Stimulated activated CD4-positive, alpha-beta T cell treated with anti-CD3 and anti-CD28 coated beads, Interleukin-4, amount 100 ng/mL, for 4 hours (primary cell): ENCODE measurements around the gene RFPL4A.
"Not testable (repeated sequence)": the region's sequence is repeated elsewhere in the genome, so short reads cannot be mapped to it uniquely, and the experiment has no call there.

Experiments
- DNase-seq, 2 experiments: peaks; one replicate each; pipeline ENCODE4 v3.0.0-alpha.2; 2020

Gene RFPL4A

DNA sequence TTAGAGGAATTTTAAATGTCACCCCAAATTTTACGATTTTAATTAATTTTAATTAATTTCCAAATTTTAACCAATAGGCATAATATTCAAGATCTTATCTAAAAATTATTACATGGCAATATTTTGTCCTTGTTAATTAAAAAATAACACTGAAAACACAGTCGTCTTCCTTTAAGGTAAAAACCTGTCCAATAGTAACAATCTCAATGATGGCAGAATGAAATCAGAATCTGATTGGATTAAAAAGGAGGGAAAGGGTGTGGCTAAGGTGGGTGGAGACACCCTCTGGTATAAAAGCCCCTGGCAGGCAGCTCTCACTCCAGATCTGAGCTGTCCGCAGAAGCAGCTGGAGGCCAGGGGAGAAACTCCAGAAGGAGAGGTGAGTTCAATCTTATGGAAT lies at the start of gene RFPL4A:
RFPL4A (plus strand) TSS at position 301 of the 400 bp plus-strand sequence. CDS start 2,704 bp downstream, outside the sequence.
- not testable (repeated sequence) for DNase-seq

DNA sequence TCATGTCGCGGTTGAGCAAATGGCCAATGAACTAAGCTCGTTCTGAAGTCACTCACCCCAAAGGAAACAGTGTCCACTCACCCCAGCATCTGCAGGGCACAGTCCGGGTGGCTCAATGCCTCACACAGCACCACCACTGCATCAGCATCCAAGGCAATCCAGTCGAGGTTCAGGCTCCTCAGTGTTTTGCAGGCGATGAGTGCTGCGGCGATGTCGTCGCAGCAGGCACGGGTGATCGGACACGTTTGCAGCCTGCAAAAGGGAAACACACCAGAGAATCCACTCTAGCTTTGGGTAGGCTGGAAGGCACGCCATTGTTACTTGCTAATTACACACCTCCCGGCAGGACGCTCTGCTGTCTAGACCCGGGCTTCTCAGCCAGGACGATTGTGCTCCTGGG lies 47.2 kb upstream of the RFPL4A start:
- no peak for DNase-seq

DNA sequence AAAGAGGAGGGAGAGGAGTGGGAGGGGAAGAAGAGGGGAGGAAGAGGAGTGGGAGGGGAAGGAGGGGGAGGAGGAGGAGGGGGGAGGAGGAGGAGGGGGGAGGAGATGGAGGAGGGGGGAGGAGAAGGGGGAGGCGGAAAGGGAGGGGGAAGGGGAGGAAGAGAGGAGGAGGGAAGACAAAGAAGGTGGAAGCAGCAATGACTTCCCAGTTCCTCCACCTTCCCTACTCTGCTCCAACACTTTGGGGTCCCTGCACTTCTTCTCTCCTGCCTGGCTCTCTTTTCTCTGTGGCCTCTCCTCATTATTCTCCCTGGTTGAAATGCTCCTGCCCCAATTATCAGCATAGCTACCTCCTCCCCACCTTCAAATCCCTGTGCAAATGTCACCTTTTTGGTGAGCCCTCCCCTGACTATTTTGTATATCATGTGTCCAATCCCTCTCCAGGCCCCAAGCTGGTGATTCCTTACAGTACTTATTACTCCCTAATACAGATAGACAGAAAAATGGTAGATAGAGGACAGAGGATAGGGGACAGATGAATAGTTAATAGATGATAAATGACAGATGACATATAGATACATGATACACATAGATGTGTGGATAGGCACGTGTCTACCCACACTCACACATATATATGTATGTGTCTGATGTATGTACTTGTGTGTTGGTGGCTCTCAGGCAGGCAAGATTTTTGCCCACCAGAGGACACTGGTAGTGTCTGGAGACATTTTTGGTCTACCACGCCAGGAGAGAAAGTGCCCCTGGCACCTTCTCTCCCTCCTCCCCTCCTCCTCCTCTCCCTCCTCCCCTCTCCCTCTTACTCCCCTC lies 45.9 kb upstream of the RFPL4A start:
- no peak for DNase-seq

DNA sequence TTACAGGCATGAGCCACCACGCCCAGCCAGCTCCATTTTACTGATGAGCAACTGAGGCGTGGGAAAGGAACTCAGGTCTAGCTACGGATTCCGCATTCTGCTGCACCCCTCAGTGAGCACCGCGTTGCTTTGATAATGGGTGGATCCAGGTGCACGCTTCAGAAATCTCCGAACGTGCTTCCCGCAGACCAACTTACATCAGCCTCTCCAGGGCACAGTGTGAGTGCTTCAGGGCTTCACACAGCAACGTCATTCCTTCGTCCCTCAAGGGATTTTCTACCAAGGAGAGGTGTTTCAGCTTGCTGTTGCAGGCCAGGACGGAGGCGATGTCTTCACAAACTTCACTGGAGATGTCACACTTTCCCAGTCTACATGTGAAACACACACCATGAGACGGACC lies 42.4 kb upstream of the RFPL4A start:
- DNase-seq = no peak

DNA sequence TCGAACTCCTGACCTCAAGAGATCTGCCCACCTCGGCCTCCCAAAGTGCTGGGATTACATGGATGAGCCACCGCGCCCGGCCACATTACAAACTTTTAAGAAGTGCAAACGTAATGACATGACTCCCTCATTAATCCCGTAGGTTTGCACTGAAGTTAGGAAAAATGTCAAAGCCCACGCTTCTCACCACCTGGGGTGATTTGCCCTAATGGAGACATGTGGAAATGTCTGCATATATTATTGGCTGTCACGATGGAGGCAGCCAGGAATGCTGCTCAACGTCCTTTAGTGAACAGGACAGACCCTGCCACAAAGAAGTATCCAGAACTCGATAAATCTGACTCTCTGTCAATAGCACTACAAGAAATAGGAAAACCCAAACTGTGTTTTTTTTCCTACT lies 41.6 kb upstream of the RFPL4A start:
- no peak for DNase-seq

DNA sequence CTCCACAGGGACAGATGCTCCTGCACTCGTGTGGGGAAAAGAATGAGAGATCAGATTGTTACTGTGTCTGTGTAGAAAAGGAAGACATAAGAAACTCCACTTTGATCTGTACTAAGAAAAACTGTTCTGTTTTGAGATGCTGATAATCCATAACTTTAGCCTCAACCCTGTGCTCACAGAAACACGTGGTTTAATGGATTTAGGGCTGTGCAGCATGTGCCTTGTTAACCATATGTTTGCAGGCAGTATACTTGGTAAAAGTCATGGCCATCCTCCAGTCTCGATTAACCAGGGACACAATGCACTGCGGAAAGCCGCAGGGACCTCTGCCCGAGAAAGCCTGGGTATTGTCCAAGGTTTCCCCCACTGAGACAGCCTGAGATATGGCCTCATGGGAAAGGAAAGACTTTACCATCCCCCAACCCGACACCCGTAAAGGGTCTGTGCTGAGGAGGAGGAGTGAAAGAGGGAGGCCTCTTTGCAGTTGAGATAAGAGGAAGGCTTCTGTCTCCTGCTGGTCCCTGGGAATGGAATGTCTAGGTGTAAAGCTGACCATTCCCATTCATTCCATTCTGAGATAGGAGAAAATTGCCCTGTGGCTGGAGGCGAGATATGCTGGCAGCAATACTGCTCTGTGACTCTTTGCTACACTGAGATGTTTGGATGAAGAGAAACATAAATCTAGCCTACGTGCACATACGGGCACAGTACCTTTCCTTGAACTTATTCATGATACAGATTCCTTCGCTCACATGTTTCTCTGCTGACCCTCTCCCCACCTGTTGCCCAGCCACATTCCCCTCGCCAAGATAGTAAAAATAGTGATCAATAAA lies 40.8 kb upstream of the RFPL4A start:
- DNase-seq = not testable (repeated sequence)

DNA sequence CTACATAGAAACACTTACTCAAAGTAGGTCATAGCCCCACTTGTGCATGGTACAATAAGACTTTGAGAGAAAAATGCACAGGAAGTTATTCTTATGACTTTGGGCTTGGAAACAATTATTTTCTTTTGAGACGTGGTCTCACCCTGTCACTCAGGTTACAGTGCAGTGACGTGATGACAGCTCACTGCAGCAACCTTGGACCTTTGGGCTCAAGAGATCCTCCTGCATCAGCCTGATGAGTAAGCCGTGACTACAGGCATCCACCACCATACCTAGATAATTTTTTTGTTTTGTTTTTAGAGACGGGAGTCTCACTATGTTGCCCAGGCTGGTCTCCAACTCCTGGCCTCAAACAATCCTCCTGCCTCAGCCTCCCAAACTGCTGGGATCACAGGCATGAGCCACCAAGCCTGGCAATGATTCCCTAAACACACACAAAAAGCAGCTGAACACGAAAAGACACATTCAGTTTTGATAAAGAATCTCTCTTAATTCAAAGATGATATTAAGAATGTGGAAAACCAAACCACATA lies 38.6 kb upstream of the RFPL4A start:
- DNase-seq = no peak

DNA sequence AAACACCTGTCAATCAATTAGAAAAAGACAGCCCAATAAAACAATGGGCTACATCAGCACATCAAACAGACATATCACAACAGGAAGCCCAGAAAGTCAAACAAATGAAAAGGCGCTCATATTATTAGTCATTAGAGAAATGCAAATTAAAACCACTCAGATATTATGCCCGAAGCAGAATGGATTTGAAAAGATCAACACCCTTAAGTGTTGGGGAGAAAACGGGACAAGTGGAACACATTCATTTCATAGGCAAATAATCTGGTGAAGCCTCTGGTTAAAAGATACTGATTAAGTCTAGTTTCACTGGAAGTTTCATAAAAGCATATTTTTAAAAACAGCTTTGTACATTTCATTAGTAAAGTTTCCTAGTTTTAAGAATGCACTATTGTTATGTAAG lies 38.1 kb upstream of the RFPL4A start:
- no peak for DNase-seq

DNA sequence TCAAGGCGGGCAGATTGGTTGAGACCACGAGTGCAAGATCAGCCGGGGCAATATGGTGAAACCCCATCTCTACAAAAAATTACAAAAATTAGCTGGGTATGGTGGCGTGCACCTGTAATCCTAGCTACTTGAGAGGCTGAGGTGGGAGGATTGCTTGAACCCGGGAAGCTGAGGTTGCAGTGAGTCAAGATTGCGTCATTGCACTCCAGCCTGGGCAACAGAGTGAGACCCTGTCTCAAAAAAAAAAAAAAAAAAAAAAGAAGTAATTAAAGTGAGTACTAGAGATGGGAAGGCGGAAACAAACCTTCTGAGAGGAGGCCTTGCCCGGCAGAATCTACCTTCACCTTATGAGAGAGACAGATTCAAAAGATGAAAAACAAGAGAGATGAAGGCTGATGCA lies 35.4 kb upstream of the RFPL4A start:
- DNase-seq = no peak

DNA sequence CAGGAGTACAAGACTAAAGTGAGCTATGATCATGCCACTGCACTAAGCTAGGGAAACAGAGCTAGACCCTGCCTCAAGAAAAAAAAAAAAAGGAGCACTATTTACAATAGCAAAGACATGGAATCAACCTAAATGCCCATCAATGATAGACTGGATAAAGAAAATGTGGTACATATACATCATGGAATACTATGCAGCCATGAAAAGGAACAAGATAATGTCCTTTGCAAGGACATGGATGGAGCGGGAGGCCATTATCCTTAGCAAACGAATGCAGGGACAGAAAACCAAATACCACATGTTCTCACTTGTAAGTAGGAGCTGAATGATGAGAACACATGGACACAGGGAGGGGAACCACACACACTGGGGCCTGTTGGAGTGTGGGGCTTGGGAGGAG lies 28.5 kb upstream of the RFPL4A start:
- DNase-seq = not testable (repeated sequence)

DNA sequence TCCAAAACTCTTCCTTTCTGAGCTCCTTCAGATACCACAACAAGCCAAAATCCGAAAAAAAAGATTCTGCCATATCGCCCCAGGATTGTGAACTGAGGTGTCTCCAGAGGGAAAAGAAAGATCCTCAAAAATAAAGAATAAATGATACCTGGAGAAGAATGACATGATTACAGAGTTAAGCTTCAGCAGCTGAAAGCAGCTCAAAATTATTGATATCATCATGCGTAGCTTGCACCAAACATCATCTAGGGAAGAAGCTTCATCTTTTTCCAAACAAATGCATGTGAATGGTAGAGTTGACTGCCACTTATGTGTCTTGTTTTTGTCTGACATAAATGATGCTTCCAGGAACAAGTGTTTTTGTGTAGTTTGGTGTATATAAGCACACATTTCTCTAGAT lies 20.6 kb upstream of the RFPL4A start, which contains the start of gene NLRP9:
NLRP9 (minus strand) TSS at position 101 of the 400 bp plus-strand sequence; CDS start at position 73, 28 bp downstream.
- DNase-seq = no peak

DNA sequence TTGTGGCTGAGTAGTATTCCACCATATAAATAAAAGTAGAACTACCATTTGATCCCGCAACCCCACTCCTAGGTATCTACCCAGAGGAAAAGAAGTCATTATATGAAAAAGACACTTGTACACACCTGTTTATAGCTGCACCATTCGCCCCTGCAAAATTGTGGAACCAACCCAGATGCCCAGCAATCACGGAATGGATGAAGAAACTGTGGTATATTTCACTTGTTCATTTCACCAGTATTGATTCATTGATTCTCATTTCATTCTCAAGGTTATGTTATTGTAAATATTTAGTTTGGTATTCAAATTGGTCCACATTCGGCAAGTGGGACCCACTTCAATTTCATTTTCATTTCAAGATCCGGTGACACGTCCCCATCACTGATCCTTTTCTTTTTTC lies 8.2 kb upstream of the RFPL4A start:
- no peak for DNase-seq

DNA sequence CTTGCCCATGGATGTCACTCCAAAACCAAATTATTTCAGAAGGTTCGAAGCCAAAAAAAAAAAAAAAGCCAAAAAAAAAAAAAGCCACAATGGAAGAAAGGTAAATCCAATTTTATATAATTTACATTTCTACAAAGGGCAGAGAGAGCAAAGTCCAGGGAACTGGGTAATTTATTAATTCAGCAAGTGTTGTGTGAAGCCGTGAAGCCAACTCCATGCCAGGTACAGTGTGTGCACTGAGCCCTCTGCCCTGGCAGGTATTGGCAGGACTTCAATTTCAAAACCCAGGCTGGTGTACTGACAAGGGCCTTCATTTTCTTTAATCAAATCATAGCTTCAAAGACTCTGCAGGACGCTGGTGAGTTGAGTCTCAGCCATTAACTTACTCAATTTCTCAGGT lies 5.5 kb upstream of the RFPL4A start:
- no peak for DNase-seq

DNA sequence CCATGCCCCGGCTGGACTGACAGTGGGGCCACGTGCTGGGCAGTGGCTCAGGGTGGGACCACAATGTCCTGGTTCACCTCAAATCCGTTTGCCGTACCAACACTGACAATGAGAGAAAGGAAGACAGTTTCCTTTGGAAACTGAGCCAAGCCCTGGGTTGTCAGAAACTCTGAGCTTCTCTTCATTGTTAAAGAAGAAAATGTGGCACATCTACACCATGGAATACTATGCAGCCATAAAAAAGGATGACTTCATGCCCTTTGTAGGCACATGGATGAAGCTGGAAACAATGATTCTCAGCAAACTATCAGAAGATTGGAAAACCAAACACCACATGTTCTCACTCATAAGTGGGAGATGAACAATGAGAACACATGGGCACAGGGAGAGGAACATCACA lies 2.1 kb upstream of the RFPL4A start:
- not testable (repeated sequence) for DNase-seq

DNA sequence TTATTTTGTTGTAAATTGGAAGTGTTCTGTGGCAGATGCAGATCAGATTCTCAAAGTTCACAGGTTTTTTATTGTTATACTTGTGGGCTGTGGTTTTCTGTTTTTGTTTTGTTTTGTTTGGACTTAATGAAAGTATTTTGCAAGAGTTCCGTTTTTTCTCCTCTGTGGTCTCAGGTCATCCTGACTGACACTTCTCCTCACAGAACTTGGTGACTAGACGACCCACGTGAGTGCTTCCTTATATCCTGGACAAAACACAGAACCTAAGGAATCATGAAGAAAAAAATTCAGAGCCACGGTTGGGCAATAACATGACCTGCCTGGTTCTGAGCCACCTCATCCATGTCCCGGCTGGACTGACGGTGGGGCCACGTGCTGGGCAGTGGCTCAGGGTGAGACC lies 7.6 kb downstream of the RFPL4A start:
- DNase-seq = no peak

DNA sequence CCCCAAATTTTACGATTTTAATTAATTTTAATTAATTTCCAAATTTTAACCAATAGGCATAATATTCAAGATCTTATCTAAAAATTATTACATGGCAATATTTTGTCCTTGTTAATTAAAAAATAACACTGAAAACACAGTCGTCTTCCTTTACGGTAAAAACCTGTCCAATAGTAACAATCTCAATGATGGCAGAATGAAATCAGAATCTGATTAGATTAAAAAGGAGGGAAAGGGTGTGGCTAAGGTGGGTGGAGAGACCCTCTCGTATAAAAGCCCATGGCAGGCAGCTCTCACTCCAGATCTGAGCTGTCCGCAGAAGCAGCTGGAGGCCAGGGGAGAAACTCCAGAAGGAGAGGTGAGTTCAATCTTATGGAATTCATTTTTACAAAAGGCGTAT lies 9.9 kb downstream of the RFPL4A start, which contains the start of gene RFPL4AL1:
RFPL4AL1 (plus strand) TSS at position 301 of the 400 bp plus-strand sequence. CDS start 2,687 bp downstream, outside the sequence.
- DNase-seq = not testable (repeated sequence)

DNA sequence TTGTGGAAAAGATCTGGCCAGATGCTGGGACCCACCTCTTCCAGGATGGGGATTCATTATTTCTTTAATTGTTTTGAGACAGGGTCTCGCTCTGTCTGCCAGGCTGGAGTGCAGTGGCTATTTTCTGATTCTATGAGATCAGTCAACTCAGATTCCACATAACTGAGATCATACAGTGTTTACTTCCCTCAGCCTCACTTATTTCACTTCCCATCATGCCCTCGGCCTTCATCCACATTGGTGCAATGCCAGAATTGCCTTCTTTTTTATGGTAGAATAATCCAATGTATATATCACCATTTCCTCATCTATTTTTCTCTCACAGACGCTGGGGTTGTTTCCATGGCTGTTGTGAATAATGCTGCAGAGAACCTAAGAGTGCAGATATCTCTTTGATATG lies 10.7 kb downstream of the RFPL4A start:
- not testable (repeated sequence) for DNase-seq

DNA sequence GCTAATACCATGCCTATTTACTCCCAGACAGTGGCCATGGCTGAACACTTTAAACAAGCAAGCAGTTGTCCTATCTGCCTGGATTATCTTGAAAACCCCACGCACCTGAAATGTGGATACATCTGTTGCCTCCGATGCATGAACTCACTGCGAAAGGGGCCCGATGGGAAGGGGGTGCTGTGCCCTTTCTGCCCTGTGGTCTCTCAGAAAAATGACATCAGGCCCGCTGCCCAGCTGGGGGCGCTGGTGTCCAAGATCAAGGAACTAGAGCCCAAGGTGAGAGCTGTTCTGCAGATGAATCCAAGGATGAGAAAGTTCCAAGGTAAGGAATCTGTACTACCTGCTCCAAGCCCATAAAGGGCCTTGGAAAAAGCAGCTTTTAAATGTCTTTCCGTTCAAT lies 18.6 kb downstream of the RFPL4A start:
- no peak for DNase-seq

DNA sequence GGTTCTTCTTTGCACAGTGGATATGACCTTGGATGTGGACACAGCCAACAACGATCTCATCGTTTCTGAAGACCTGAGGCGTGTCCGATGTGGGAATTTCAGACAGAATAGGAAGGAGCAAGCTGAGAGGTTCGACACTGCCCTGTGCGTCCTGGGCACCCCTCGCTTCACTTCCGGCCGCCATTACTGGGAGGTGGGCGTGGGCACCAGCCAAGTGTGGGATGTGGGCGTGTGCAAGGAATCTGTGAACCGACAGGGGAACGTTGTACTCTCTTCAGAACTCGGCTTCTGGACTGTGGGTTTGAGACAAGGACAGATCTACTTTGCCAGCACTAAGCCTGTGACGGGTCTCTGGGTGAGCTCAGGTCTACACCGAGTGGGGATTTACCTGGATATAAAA lies 19.4 kb downstream of the RFPL4A start:
- no peak for DNase-seq

DNA sequence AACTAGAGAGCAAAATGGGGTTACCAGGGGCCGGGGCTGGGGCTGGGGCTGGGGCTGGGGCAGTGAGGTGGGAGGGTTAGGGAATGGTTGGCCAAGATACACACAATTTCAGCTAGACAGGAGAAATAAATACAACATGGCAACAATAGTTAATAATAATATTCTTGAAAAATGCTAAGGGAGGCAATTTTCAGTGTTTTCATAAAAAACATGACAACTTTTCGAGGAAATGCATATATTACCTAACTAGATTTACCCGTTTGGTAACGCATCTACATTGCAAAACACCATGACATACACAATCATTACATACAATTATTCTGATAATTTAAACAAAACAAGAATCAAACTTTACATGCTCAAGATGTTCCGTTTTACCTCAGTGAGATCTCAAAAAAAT lies 22.2 kb downstream of the RFPL4A start:
- no peak for DNase-seq

DNA sequence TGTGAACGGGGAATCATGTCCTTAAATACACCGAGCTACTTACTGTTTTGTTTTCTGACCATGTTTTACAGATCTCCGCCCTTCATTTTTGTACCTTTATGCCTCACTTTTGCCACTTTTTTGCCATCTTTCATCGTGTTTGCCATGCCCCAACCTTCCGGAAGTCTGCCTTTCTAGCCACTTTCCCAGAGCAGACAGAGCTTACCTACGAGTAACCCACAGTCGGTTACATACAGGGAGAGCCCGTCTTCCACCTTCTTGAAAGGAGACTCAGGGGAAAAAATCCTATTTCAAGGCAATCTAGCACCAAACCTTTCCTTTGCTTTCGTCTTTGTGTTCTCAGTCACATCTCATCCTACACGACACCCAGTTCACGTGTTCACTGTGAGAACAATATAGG lies 36.1 kb downstream of the RFPL4A start:
- DNase-seq = no peak

DNA sequence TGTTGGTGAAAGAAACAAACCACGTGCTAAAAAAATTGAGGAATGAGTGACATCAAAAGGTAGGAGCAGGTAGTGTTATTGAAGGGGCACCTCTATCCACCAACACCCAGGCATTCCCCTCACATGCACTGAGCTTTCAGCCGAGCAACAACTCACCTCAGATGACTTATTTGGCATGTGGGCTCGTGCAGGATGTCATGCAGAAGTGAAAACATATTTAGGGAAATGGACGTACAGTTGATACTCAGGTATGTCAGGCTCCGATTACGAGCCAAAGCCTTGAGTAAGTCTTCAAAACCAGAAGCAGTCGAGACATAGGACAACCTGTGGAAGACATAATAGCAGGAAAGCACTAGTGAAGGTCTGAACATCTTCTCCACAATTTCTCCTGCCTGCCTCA lies 42.5 kb downstream of the RFPL4A start:
- DNase-seq = no peak

DNA sequence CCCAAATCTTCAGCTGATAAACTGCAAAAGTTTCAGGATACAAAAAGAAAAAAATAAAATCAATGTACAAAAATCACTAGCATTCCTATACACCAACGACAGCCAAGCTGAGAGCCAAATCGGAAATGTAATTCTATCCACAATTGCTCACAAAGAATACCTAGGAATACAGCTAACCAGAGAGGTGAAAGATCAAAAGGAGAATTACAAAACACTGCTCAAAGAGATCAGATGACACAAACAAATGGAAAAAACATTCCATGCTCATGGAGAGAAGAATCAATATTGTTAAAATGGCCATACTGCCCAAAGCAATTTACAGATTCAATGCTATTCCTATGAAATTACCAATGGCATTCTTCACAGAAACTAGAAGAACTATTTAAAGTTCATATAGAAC lies 43.4 kb downstream of the RFPL4A start:
- DNase-seq = no peak
